ENCODE results near the gene ITM2B.

DNA sequence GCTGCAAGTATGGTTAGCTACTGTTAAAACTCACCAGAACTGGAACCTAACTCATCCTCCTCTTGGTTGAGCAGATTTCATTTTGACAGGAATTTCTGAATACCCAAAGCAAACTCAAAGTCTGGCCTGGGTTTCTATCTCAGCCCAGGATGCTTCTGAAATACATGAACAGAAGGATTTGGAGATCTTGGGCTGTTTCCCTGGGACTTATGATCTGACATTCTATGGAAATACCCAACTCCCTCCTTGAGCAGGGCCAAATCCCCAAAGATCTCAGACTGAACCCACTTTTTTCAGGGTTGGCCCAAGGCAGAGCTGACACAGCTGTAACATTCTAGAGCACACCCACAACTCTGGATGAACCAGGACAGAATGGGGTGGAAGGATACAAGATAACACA, 1.1 kb upstream of the ITM2B start:
- TF ChIP-seq, protein P1, sequence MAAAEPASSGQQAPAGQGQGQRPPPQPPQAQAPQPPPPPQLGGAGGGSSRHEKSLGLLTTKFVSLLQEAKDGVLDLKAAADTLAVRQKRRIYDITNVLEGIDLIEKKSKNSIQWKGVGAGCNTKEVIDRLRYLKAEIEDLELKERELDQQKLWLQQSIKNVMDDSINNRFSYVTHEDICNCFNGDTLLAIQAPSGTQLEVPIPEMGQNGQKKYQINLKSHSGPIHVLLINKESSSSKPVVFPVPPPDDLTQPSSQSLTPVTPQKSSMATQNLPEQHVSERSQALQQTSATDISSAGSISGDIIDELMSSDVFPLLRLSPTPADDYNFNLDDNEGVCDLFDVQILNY (CRISPR knock-in tag; IDR thresholded peaks at IDR 0.05), result no peak
- TF ChIP-seq, protein P2, sequence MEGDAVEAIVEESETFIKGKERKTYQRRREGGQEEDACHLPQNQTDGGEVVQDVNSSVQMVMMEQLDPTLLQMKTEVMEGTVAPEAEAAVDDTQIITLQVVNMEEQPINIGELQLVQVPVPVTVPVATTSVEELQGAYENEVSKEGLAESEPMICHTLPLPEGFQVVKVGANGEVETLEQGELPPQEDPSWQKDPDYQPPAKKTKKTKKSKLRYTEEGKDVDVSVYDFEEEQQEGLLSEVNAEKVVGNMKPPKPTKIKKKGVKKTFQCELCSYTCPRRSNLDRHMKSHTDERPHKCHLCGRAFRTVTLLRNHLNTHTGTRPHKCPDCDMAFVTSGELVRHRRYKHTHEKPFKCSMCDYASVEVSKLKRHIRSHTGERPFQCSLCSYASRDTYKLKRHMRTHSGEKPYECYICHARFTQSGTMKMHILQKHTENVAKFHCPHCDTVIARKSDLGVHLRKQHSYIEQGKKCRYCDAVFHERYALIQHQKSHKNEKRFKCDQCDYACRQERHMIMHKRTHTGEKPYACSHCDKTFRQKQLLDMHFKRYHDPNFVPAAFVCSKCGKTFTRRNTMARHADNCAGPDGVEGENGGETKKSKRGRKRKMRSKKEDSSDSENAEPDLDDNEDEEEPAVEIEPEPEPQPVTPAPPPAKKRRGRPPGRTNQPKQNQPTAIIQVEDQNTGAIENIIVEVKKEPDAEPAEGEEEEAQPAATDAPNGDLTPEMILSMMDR (IDR thresholded peaks at IDR 0.05), result no peak
- TF ChIP-seq SP1 (CRISPR knock-in tag; conservative IDR thresholded peaks at IDR 0.05) (no peak), KAT7 (CRISPR knock-in tag; IDR thresholded peaks at IDR 0.05; ENCODE audit: borderline replicate concordance) (no peak), CREM (CRISPR knock-in tag; IDR thresholded peaks at IDR 0.05) (no peak), NR2C2 (CRISPR knock-in tag; IDR thresholded peaks at IDR 0.05) (no peak), JUN (CRISPR knock-in tag; IDR thresholded peaks at IDR 0.05) (no peak), ATF1 (CRISPR knock-in tag; IDR thresholded peaks at IDR 0.05) (no peak)
- TF ChIP-seq, protein P3, sequence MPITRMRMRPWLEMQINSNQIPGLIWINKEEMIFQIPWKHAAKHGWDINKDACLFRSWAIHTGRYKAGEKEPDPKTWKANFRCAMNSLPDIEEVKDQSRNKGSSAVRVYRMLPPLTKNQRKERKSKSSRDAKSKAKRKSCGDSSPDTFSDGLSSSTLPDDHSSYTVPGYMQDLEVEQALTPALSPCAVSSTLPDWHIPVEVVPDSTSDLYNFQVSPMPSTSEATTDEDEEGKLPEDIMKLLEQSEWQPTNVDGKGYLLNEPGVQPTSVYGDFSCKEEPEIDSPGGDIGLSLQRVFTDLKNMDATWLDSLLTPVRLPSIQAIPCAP (CRISPR knock-in tag; IDR thresholded peaks at IDR 0.05), result no peak
- TF ChIP-seq, protein P4, sequence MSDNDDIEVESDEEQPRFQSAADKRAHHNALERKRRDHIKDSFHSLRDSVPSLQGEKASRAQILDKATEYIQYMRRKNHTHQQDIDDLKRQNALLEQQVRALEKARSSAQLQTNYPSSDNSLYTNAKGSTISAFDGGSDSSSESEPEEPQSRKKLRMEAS (CRISPR knock-in tag; IDR thresholded peaks at IDR 0.05), result no peak
- TF ChIP-seq, protein P5, sequence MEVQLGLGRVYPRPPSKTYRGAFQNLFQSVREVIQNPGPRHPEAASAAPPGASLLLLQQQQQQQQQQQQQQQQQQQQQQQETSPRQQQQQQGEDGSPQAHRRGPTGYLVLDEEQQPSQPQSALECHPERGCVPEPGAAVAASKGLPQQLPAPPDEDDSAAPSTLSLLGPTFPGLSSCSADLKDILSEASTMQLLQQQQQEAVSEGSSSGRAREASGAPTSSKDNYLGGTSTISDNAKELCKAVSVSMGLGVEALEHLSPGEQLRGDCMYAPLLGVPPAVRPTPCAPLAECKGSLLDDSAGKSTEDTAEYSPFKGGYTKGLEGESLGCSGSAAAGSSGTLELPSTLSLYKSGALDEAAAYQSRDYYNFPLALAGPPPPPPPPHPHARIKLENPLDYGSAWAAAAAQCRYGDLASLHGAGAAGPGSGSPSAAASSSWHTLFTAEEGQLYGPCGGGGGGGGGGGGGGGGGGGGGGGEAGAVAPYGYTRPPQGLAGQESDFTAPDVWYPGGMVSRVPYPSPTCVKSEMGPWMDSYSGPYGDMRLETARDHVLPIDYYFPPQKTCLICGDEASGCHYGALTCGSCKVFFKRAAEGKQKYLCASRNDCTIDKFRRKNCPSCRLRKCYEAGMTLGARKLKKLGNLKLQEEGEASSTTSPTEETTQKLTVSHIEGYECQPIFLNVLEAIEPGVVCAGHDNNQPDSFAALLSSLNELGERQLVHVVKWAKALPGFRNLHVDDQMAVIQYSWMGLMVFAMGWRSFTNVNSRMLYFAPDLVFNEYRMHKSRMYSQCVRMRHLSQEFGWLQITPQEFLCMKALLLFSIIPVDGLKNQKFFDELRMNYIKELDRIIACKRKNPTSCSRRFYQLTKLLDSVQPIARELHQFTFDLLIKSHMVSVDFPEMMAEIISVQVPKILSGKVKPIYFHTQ (CRISPR knock-in tag; IDR thresholded peaks at IDR 0.05), result no peak
- TF ChIP-seq, protein P6, sequence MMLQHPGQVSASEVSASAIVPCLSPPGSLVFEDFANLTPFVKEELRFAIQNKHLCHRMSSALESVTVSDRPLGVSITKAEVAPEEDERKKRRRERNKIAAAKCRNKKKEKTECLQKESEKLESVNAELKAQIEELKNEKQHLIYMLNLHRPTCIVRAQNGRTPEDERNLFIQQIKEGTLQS (CRISPR knock-in tag; conservative IDR thresholded peaks at IDR 0.05), result no peak
